Measurements from ENCODE around the gene REXO5. TPM values are rescaled to one million over a fixed set of nuclear protein-coding genes. Genes with fewer than 3 reads are reported as not detected.

The REXO5 gene
- total RNA-seq, 2 donors from 2014 or later: 2.3 to 3.6 TPM

- no peak overlapping the region for H3K4me3 ChIP-seq
- TF ChIP-seq POLR2A (IDR thresholded peaks at IDR 0.05) (no peak), CTCF (IDR thresholded peaks at IDR 0.05) (no peak)
- no peaks in the 10 kb centered on the region for H3K27me3 ChIP-seq
- 93 to 100% methylated on average over 1 of the region's 1 CpG for WGBS, 2 donors
- H3K27ac ChIP-seq: peak overlapping the region in 2 of 4 donors; percentile 39 to 52
- no peak for DNase-seq
- intact Hi-C loops (cut with DNase I): no loop called here
- no peaks in the 10 kb centered on the region for H3K36me3 ChIP-seq (replicated peaks in 1 of 2; ENCODE audit: insufficient read depth in 1 of 2, low read depth in 2 of 2)
- peaks cover 77% of the 10 kb centered on the region for H3K4me1 ChIP-seq
- no peak for ATAC-seq
- no peaks in the 10 kb centered on the region for H3K9me3 ChIP-seq
Observed at GRCh38 chr16:20887207-20887606, 80.9 kb downstream of the REXO5 start.

GRCh38 chr16:20889625-20890275 lies 83.4 kb downstream of the REXO5 start:
- Histone ChIP-seq H3K36me3 (replicated peaks in 1 of 2; ENCODE audit: insufficient read depth in 1 of 2, low read depth in 2 of 2) (no peaks in the 10 kb centered on the region), H3K27ac (peak overlapping the region in 1 of 4 donors; percentile 20), H3K9me3 (no peaks in the 10 kb centered on the region), H3K4me3 (no peak overlapping the region), H3K4me1 (peaks cover 52% of the 10 kb centered on the region), H3K27me3 (no peaks in the 10 kb centered on the region)
- ATAC-seq (no peak), DNase-seq (no peak)
- TF ChIP-seq POLR2A (IDR thresholded peaks at IDR 0.05): no peak
- TF ChIP-seq CTCF (IDR thresholded peaks at IDR 0.05): no peak
- intact Hi-C loops (cut with DNase I): no loop called here
- WGBS, 2 donors: 82 to 89% methylated on average over 4 of the region's 4 CpGs

GRCh38 chr16:20894388-20894787 lies 88.1 kb downstream of the REXO5 start:
- Histone ChIP-seq H3K36me3 (replicated peaks in 1 of 2; ENCODE audit: insufficient read depth in 1 of 2, low read depth in 2 of 2) (no peaks in the 10 kb centered on the region), H3K27ac (no peak overlapping the region), H3K9me3 (no peaks in the 10 kb centered on the region), H3K27me3 (no peaks in the 10 kb centered on the region), H3K4me1 (peaks cover 42% of the 10 kb centered on the region), H3K4me3 (no peak overlapping the region)
- intact Hi-C loops (cut with DNase I): no loop called here
- 78 to 100% methylated on average over 2 of the region's 2 CpGs for WGBS, 2 donors
- ATAC-seq: no peak
- TF ChIP-seq POLR2A (IDR thresholded peaks at IDR 0.05) (no peak), CTCF (IDR thresholded peaks at IDR 0.05) (no peak)
- no peak for DNase-seq

DNA sequence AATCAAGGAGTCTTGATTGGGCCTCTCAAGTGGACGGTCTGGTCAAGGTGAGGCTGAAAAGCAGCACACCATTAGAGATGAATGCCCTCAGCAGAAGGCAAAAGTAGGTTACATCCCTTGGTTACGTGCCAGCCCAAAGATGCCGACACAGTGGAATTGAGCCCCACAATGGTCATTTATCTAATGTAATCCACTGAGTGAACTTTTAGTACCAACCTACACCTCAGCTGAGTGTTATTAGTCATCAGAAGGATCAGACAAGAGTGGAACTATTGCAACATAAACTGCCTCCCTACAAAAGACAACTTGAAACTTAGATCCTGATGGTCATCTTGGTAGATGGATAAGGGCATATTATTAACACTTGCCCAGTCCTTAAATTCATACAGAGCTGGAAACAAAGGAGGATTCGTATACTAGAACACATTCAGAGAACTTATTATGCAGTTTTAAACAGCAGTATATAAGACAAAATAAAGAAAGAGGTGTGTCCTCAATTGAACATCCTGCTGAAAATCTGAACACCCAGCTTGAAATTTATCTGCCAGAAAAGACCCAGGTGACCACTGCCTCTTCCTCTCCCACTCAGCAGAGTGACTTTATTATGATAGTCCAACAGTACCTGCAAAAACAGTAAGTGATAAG lies 91.0 kb downstream of the REXO5 start:
- ATAC-seq (no peak), DNase-seq (no peak)
- H3K9me3 ChIP-seq: no peaks in the 10 kb centered on the region
- no peak for TF ChIP-seq POLR2A (IDR thresholded peaks at IDR 0.05)
- TF ChIP-seq CTCF (IDR thresholded peaks at IDR 0.05): no peak
- H3K27ac ChIP-seq: peak overlapping the region in 1 of 4 donors; percentile 95
- no peaks in the 10 kb centered on the region for H3K27me3 ChIP-seq
- H3K4me1 ChIP-seq: peaks cover 40% of the 10 kb centered on the region
- no peaks in the 10 kb centered on the region for H3K36me3 ChIP-seq (replicated peaks in 1 of 2; ENCODE audit: insufficient read depth in 1 of 2, low read depth in 2 of 2)
- intact Hi-C loops (cut with DNase I): no loop called here
- 83 to 87% methylated on average over 2 to 4 of the region's 4 CpGs for WGBS, 2 donors
- H3K4me3 ChIP-seq: no peak overlapping the region

DNA sequence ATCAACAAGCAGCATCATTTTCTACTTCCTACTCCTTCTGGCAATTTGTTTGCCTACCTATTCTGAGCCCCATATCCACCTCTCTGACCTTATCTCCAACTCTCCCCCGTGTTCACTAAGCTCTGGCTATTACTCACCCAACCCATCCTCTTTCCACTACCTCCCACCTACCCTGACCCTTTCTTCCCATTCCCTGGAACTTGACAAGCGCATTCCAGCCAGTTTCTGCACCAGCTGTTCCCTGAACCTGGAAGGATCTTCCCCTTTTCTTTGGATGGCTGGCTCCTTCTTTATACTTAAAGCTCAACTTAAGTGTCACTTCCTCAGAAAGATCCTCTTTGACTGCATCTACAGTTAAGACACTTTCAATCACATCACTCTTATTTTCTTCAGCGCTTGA lies 91.6 kb downstream of the REXO5 start:
- no peak for DNase-seq
- 67 to 71% methylated on average over 3 of the region's 3 CpGs for WGBS, 2 donors
- H3K4me1 ChIP-seq: peaks cover 45% of the 10 kb centered on the region
- H3K9me3 ChIP-seq: no peaks in the 10 kb centered on the region
- TF ChIP-seq POLR2A (IDR thresholded peaks at IDR 0.05): no peak
- TF ChIP-seq CTCF (IDR thresholded peaks at IDR 0.05): no peak
- intact Hi-C loops (cut with DNase I): no loop called here
- H3K27ac ChIP-seq: peak overlapping the region in 1 of 4 donors; percentile 95
- ATAC-seq: no peak
- H3K27me3 ChIP-seq: no peaks in the 10 kb centered on the region
- no peak overlapping the region for H3K4me3 ChIP-seq
- no peaks in the 10 kb centered on the region for H3K36me3 ChIP-seq (replicated peaks in 1 of 2; ENCODE audit: insufficient read depth in 1 of 2, low read depth in 2 of 2)

Data from body of pancreas (tissue), 4 donors.